GM19035 (cell line): ENCODE measurements around the gene MYO16.
"Not testable (repeated sequence)": the region's sequence is repeated elsewhere in the genome, so short reads cannot be mapped to it uniquely, and the experiment has no call there.

Source experiments
- ATAC-seq: cut with Tn5 transposase; IDR thresholded peaks from one replicate; pipeline ENCODE4 v1.9.1; 2021; ENCODE audit not compliant: unreplicated experiment

Gene MYO16

GRCh38 chr13:108860418-108860817 lies 231.0 kb downstream of the MYO16 start:
- ATAC-seq, result no peak

GRCh38 chr13:108877300-108877699 lies 247.9 kb downstream of the MYO16 start:
- no peak for ATAC-seq

DNA sequence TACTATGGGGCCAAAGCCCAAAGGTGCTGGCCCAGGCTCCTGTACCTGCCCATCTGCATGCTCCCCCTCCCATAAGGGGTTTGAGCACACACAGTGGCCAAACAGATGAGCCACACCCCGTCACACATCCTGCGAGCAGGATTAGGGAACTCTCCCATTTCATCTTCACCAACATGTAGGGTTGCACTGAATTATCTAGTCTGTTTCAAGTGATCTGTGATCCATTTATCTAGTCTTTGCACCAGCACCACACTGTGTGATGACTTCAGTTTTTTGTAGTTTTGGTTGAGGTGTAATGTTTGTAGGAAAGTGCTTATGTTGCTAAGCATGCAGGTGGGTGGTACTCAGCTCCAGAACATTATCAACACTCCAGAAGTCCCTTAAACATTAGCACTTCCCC lies 249.3 kb downstream of the MYO16 start:
- no peak for ATAC-seq

DNA sequence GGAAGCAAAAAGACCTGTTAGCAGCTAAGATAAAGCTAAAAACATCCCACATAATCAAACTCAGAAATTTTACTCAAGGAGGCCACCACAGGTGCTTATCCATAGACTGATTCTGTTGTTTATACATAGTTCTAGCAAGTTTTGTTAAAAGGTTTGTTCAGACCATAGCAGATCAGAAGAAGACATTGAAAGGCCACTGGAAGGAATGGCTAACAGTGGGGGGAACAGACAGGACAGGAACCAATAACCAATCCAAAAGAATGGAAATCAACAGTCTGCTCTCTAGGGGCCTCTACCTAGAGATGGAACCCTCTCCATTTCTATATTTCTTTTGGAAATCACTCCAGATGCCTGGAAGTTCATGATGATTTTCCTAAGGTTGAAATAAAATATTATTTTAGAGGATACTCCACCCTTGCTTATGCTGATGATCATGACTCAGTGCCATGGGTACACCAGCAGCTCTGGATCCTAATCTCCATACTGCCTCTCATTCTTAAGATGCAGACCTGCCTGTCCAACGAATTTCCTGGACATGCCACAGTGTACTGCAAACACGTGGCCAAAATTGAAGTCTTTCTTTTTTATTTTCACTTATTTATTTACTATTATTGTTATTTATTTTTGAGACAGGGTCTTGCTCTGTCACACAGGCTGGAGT lies 260.0 kb downstream of the MYO16 start:
- no peak for ATAC-seq

DNA sequence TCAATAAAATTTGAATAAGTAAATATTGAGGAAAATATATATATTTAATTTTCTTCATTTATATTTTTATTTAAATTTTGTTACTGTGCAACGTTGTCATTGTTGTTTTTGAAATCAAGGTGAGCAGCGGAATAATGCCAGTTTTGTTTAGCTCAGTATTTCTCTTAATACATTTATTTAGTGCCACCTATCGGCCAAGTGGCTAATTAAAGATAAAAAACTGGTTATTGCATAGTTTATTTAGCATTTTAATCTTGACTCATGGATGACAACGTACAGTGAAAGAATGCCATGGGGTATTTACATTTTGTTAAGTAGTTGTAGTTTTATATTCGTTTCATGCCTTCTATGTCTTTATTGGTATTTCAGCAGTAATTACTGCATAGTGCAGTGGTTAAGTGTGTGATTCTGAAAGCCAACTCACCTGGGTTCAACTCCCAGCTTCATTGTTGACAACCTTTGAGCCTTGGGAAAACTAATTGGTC lies 265.9 kb downstream of the MYO16 start:
- no peak for ATAC-seq

DNA sequence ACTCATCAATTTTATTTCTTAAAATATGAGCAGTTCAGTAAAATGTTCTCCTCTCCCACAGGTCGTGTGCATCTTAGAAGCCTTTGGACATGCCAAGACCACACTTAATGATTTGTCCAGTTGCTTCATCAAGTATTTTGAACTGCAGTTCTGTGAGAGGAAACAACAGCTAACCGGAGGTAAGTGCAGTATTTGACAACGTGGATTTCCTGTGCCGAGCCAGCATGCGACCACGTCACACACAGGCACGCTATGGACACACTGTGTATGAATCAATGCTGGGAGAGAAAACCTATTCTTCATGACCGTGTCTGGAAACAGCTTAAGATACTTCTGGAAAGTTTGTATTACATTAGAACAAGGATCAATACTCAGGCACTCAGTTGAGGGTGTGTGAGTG lies 268.5 kb downstream of the MYO16 start:
- ATAC-seq, result no peak

- ATAC-seq, result no peak
Observed at GRCh38 chr13:108902405-108903155, 273.2 kb downstream of the MYO16 start.

GRCh38 chr13:108903613-108904012 lies 274.2 kb downstream of the MYO16 start:
- no peak for ATAC-seq

GRCh38 chr13:108911807-108912206 lies 282.4 kb downstream of the MYO16 start:
- no peak for ATAC-seq

GRCh38 chr13:108913731-108914130 lies 284.3 kb downstream of the MYO16 start:
- not testable (repeated sequence) for ATAC-seq

DNA sequence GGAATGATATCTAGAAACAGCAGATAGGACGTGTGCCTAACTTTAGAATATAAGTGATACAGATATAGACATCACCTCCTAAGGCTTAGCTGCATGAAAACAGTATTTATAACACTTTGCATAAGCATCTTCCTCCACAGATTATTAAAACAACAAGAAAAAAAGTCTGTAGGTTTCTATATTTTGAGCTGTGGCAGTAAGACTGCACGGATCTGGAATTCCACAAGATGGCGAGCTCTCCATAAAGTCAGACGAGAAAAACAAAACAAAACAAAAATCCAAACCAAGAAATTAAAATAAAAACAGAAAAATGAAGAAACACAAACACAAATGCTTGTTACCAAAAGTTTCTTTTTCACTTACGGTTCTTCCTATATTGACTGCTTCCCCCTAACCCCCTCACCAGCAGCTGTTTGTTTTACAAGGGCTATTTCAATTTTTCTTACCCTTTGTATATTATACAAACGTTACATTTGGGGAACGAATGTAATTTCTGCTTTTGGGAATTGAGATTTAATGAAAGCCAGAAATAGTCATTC lies 285.8 kb downstream of the MYO16 start:
- ATAC-seq, result peak; percentile 39

- peak; percentile 92 for ATAC-seq
Observed at GRCh38 chr13:108915634-108916512, 286.5 kb downstream of the MYO16 start.

DNA sequence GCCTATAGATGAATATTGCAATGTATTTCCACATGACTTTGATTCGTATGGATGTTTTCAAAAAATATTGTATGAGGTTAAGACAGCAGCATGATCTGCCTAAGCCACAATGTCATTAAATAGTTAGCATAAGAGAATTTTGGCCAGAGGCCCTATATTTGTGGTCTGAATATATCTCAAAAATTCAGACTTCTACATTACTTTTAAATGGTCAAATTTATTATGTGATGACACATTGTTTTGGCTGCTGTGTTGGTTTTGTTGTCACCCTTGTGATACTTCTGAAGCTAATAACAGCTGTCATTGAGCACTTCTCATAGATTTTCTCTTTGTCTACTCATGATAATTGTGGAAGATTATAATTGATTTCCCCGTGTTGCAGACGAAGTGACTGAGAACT lies 288.2 kb downstream of the MYO16 start:
- ATAC-seq, result no peak

DNA sequence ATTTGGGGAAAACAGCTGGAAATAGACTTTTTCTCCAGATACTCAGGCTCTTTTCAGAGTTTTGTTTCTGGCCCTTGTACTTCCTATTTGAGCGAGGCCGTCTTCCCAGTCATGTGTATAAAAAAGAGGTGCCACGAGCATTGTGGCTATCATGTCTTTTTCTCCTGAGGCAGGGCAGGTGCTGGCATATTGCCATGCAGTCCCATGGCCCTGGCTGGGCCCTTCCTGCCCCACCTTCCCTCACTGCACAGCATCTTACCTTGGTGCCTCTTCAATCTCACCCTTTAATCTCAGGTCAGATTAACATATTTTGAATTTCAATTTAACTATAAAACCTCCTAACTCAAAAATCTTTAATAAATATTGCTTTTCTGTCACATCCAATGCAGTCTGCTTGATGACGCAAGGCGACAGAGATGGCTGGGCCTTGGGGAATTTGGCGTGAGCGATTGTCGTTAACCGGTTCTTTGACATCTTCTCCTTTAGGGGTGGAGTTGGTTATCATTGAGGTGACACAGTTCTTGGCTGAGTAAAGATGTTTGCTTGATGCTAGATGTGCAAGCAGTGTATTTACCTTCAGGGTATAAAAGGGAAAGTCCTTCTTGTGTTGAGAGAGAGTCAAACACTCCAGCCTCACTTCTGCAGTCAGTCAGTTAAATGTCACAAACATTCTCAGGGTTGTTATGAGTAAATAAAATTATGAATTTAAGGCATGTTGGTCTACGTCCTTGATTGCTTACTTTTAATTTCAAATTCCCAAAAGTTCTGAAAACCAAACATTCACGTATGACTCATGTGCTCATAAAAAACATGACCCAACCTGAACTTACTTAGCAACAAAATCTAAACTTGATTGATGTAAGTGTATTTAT lies 289.9 kb downstream of the MYO16 start:
- ATAC-seq, result no peak

DNA sequence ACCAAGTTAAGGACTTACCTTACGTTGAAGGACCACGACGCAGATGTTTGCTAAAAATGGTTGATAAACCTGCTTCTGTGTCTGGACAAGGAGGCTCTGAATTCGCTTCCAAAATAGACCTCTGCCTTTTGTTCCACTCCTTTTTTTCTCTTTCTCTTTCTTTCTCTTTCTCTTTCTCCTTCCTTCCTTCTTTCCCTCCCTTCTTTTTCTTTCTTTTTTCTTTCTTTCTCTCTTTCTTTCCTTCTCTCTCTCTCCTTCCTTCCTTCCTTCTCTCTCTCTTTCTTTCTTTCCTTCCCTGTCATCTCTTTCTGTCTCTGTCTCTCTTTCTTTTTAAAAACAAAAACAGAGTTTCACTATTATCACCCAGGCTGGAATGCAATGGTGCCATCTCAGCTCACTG lies 290.7 kb downstream of the MYO16 start:
- no peak for ATAC-seq

DNA sequence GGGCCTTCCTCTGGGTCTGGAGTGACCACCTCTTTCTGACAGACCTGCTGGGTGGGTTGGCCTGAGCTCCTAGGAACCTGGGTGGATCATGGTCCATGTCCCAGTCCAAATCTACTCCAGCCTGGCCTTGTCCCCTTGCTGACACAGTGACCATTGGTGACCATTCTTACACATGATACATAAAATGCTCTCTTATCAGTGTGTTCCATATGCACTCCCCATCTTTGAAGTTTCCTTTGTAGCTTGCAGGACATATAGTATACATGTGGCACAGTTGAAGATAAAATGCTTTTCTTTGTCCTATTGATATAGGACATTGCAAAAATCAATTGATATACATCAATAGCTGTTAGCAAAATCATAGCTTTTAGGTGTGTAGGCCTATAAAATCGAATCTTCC lies 291.8 kb downstream of the MYO16 start:
- no peak for ATAC-seq

- no peak for ATAC-seq
Observed at GRCh38 chr13:108922108-108922507, 292.7 kb downstream of the MYO16 start.

DNA sequence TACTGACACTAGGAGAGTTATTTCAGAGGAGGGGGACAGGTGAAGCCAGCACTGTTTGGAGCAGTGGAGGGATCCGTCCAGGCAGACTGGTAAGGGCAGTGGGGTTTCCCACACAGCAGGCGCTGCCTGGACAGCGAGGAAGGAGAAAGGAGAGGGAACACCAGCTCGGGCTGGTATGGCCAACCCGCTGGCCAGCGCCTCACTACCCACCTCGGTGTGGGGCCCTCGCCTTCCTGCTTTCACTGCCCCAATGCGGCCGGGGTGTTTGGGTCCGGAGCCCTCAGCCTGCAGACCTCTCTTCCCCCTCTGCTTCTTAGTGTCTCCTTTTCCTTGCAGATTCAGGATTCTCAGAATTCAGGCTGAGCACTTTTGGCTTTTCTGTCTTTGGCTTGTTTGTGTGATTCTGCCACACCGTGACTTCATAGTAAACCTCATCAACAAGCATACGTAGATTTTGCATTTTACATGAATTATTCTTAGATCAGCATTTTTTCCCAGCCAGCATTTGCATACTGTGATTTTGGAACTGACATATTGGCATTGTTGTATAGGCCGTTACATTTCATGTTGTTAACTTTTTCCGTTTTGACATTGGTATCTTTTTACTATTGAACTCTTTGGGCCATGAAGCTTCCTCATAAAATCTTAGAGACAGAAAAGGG lies 294.1 kb downstream of the MYO16 start:
- ATAC-seq, result no peak

GRCh38 chr13:108924134-108924533 lies 294.7 kb downstream of the MYO16 start:
- no peak for ATAC-seq

DNA sequence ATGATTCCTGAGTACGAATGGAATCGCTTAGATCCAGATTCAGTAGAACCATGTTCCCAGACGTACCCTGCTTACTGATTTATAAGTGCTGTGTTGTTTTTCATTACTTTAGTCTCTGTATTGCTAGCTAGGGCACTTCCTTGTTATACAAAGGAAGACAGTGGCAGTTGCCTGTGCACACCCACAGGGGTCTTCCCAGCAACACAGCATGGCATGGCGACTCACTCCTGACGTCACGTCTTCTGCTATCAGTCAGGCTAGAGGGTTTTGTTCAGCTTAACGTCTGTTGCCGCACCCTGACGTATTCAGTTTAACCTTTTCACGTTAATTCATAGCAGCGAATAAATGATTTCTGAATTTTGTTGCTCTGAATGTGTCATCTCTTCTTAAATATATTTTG lies 295.1 kb downstream of the MYO16 start:
- ATAC-seq, result no peak
